ENCODE data around the gene SH3PXD2A. TPM values are rescaled to one million over a fixed set of nuclear protein-coding genes. Genes with fewer than 3 reads are reported as not detected.
"Not testable (repeated sequence)": the region's sequence is repeated elsewhere in the genome, so short reads cannot be mapped to it uniquely, and the experiment has no call there.

The SH3PXD2A gene
- total RNA-seq, 1 donor from 2014 or later: 30.3 TPM

DNA sequence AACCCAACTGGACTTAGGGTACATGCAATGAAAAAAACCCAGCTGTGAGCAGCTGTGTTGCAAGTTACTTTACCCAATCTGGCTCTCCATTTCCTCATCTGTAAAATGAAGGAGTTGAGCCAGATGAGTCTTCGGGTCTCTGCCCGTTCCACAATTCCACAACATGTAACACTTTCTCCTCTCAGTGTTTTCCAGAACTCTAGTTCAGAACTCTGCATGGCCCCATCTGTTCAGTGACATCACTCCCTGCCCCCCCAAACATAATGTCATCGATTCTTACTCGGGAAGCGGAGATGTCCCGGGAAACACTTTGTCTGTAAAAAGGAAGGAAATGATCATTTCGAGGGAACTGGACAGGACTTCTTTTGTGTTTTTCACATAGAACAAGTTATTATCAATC, 2.5 kb downstream of the SH3PXD2A start:
- H3K9ac ChIP-seq (ENCODE audit: low read depth in 1 of 3, low read length in 3 of 3): peak overlapping the region in 2 of 3 donors; percentile 73 to 87
- peaks cover 61 to 75% (median 70%) of the 10 kb centered on the region in 3 donors for H3K4me1 ChIP-seq (ENCODE audit: control insufficient read depth in 3 of 3, insufficient read depth in 3 of 3, low read length in 3 of 3)
- no peaks in the 10 kb centered on the region for H3K9me3 ChIP-seq (ENCODE audit: control insufficient read depth in 3 of 3, low read length in 3 of 3)
- H3K4me3 ChIP-seq (ENCODE audit: low read length in 3 of 3): peak overlapping the region in 1 of 3 donors; percentile 40
- no peaks in the 10 kb centered on the region for H3K27me3 ChIP-seq (ENCODE audit: control insufficient read depth in 3 of 3, insufficient read depth in 3 of 3, low read length in 3 of 3)
- H3K27ac ChIP-seq (ENCODE audit: low read depth, low read length): peak overlapping the region; percentile 83
- H3K36me3 ChIP-seq (ENCODE audit: control insufficient read depth in 3 of 3, insufficient read depth in 3 of 3, low read length in 3 of 3): no peaks in the 10 kb centered on the region

- H3K9me3 ChIP-seq (ENCODE audit: control insufficient read depth in 3 of 3, low read length in 3 of 3): no peaks in the 10 kb centered on the region
- peak overlapping the region; percentile 36 to 79 (median 73) for H3K9ac ChIP-seq (ENCODE audit: low read depth in 1 of 3, low read length in 3 of 3)
- no peaks in the 10 kb centered on the region for H3K27me3 ChIP-seq (ENCODE audit: control insufficient read depth in 3 of 3, insufficient read depth in 3 of 3, low read length in 3 of 3)
- H3K36me3 ChIP-seq (ENCODE audit: control insufficient read depth in 3 of 3, insufficient read depth in 3 of 3, low read length in 3 of 3): no peaks in the 10 kb centered on the region
- H3K27ac ChIP-seq (ENCODE audit: low read depth, low read length): peak overlapping the region; percentile 83
- peak overlapping the region; percentile 29 to 54 (median 40) for H3K4me3 ChIP-seq (ENCODE audit: low read length in 3 of 3)
- H3K4me1 ChIP-seq (ENCODE audit: control insufficient read depth in 3 of 3, insufficient read depth in 3 of 3, low read length in 3 of 3): peaks cover 61 to 76% (median 70%) of the 10 kb centered on the region in 3 donors
These were observed 3.1 kb downstream of the SH3PXD2A start for GRCh38 chr10:103852189-103852711.

DNA sequence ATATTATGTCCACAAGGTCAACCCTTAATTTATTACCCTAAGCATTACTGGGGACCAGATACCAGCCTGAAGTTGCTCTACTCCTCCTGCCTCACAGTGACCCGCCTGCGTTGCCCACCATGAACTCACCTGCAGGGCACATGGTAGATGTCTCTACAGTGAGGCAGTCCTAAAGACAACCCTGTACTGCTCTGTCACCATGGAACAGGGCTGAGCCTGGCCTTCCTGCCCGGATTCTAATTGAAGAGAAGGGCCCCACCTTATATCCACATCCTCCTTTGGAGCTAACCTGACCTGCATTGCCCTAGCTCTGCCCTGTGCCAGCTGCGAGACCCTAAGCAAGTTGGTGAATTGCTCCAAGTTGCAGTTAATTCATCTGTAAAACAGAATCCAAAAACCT, 4.1 kb downstream of the SH3PXD2A start:
- Histone ChIP-seq H3K4me1 (ENCODE audit: control insufficient read depth in 3 of 3, insufficient read depth in 3 of 3, low read length in 3 of 3) (peaks cover 68 to 81% (median 77%) of the 10 kb centered on the region in 3 donors), H3K9ac (ENCODE audit: low read depth in 1 of 3, low read length in 3 of 3) (peak overlapping the region in 1 of 3 donors; percentile 64), H3K9me3 (ENCODE audit: control insufficient read depth in 3 of 3, low read length in 3 of 3) (no peaks in the 10 kb centered on the region), H3K36me3 (ENCODE audit: control insufficient read depth in 3 of 3, insufficient read depth in 3 of 3, low read length in 3 of 3) (no peaks in the 10 kb centered on the region), H3K27ac (ENCODE audit: low read depth, low read length) (peak overlapping the region; percentile 83), H3K4me3 (ENCODE audit: low read length in 3 of 3) (peak overlapping the region in 1 of 3 donors; percentile 4), H3K27me3 (ENCODE audit: control insufficient read depth in 3 of 3, insufficient read depth in 3 of 3, low read length in 3 of 3) (no peaks in the 10 kb centered on the region)

- Histone ChIP-seq H3K27me3 (ENCODE audit: control insufficient read depth in 3 of 3, insufficient read depth in 3 of 3, low read length in 3 of 3) (no peaks in the 10 kb centered on the region), H3K4me1 (ENCODE audit: control insufficient read depth in 3 of 3, insufficient read depth in 3 of 3, low read length in 3 of 3) (peaks cover 73 to 83% (median 82%) of the 10 kb centered on the region in 3 donors), H3K9me3 (ENCODE audit: control insufficient read depth in 3 of 3, low read length in 3 of 3) (no peaks in the 10 kb centered on the region), H3K4me3 (ENCODE audit: low read length in 3 of 3) (peak overlapping the region; percentile 33 to 54 (median 40)), H3K36me3 (ENCODE audit: control insufficient read depth in 3 of 3, insufficient read depth in 3 of 3, low read length in 3 of 3) (no peaks in the 10 kb centered on the region), H3K9ac (ENCODE audit: low read depth in 1 of 3, low read length in 3 of 3) (peak overlapping the region in 2 of 3 donors; percentile 26 to 64), H3K27ac (ENCODE audit: low read depth, low read length) (peak overlapping the region; percentile 71)
These were observed 4.8 kb downstream of the SH3PXD2A start for GRCh38 chr10:103850572-103850895.

DNA sequence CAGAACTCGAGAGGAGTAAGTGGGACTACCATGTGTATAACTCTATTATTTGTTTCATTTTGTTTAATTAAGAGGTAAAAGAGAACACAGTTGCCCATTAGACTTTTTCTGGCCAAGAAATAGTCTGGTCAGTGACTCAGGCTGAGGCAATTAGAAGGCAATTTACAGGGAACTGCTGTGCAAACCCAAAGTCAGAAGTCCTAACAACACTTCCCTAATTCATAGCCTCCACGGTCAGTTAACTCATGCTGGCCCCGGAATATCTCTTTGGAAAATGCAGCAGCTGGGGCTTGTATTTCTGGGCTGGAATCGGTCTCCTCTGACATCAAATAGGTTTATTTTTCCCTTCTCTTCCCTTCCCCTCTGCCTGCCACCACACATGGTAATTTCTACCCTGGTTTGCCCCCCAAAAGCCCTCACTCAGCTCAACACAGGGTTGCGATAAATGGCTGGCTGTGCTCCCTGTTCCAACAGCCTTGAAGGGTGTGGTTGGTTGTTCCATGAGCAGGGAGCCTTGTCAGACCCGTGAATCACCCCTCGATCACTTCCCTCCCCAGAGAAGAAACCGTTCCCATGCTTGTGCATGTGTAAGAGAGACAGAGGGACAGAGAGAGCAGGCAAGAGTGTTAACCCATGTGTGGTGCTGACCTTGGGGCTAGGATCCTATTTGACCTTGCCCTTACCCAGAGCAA, 5.3 kb downstream of the SH3PXD2A start:
- peak overlapping the region; percentile 71 for H3K27ac ChIP-seq (ENCODE audit: low read depth, low read length)
- H3K4me1 ChIP-seq (ENCODE audit: control insufficient read depth in 3 of 3, insufficient read depth in 3 of 3, low read length in 3 of 3): peaks cover 77 to 85% (median 84%) of the 10 kb centered on the region in 3 donors
- peak overlapping the region; percentile 24 to 54 (median 33) for H3K4me3 ChIP-seq (ENCODE audit: low read length in 3 of 3)
- H3K27me3 ChIP-seq (ENCODE audit: control insufficient read depth in 3 of 3, insufficient read depth in 3 of 3, low read length in 3 of 3): no peaks in the 10 kb centered on the region
- no peaks in the 10 kb centered on the region for H3K36me3 ChIP-seq (ENCODE audit: control insufficient read depth in 3 of 3, insufficient read depth in 3 of 3, low read length in 3 of 3)
- no peaks in the 10 kb centered on the region for H3K9me3 ChIP-seq (ENCODE audit: control insufficient read depth in 3 of 3, low read length in 3 of 3)
- H3K9ac ChIP-seq (ENCODE audit: low read depth in 1 of 3, low read length in 3 of 3): peak overlapping the region; percentile 22 to 64 (median 26)

DNA sequence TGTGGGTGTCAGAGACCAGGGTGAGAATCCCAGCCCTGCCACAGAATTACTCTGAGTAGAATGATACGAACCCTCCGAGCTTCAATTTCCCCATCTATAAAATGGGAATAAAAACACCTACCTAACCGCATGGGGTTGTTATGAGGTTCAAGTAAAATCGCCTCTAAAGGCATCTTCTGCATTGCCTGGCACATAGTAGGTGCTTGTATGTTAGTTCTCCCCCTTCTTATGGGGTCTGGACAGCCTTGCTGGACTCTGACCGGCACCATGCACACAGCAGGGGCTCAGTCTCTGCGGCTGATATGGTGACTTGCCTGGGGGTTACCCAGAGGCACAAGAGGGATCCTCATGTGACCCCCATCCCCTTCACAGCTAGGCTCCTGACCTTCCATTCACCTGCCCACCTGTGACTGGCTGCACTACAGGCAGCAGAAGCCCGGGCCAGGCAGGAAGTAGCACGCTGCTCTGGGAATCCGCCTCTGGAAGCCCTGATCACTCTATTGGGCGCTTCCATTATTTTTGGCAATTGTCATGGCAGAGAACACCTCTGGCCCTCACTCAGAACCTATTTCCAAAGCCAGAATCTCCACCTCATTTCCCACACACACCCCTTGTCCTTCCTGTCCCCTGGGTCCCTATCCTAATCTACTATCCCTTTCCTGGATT, 6.0 kb downstream of the SH3PXD2A start:
- H3K36me3 ChIP-seq (ENCODE audit: control insufficient read depth in 3 of 3, insufficient read depth in 3 of 3, low read length in 3 of 3): no peaks in the 10 kb centered on the region
- no peaks in the 10 kb centered on the region for H3K9me3 ChIP-seq (ENCODE audit: control insufficient read depth in 3 of 3, low read length in 3 of 3)
- H3K27me3 ChIP-seq (ENCODE audit: control insufficient read depth in 3 of 3, insufficient read depth in 3 of 3, low read length in 3 of 3): no peaks in the 10 kb centered on the region
- H3K9ac ChIP-seq (ENCODE audit: low read depth in 1 of 3, low read length in 3 of 3): no peak overlapping the region
- peak overlapping the region; percentile 71 for H3K27ac ChIP-seq (ENCODE audit: low read depth, low read length)
- H3K4me1 ChIP-seq (ENCODE audit: control insufficient read depth in 3 of 3, insufficient read depth in 3 of 3, low read length in 3 of 3): peaks cover 77 to 87% (median 84%) of the 10 kb centered on the region in 3 donors
- H3K4me3 ChIP-seq (ENCODE audit: low read length in 3 of 3): no peak overlapping the region

GRCh38 chr10:103847909-103848468, 7.4 kb downstream of the SH3PXD2A start:
- Histone ChIP-seq H3K4me3 (ENCODE audit: low read length in 3 of 3) (no peak overlapping the region), H3K9ac (ENCODE audit: low read depth in 1 of 3, low read length in 3 of 3) (peak overlapping the region in 1 of 3 donors; percentile 16), H3K27ac (ENCODE audit: low read depth, low read length) (no peak overlapping the region), H3K27me3 (ENCODE audit: control insufficient read depth in 3 of 3, insufficient read depth in 3 of 3, low read length in 3 of 3) (no peaks in the 10 kb centered on the region), H3K9me3 (ENCODE audit: control insufficient read depth in 3 of 3, low read length in 3 of 3) (no peaks in the 10 kb centered on the region), H3K4me1 (ENCODE audit: control insufficient read depth in 3 of 3, insufficient read depth in 3 of 3, low read length in 3 of 3) (peaks cover 76 to 87% (median 84%) of the 10 kb centered on the region in 3 donors), H3K36me3 (ENCODE audit: control insufficient read depth in 3 of 3, insufficient read depth in 3 of 3, low read length in 3 of 3) (no peaks in the 10 kb centered on the region)

DNA sequence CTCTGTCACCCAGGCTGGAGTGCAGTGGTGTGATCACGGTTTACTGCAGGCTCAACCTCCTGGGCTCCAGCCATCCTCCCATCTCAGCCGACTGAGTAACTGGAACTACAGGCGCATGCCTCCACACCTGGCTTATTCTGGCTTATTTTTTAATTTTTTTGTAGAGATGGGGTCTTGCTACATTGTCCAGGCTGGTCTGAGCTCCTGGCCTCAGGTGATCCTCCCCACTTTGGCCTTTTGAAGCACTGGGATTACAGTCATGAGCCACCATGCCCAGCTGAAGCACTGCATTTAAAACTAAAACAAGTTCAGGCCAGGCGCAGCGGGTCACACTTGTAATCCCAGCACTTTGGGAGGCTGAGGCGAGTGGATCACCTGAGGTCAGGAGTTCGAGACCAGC, 8.0 kb downstream of the SH3PXD2A start:
- Histone ChIP-seq H3K36me3 (ENCODE audit: control insufficient read depth in 3 of 3, insufficient read depth in 3 of 3, low read length in 3 of 3) (no peaks in the 10 kb centered on the region), H3K9ac (ENCODE audit: low read depth in 1 of 3, low read length in 3 of 3) (no peak overlapping the region), H3K27me3 (ENCODE audit: control insufficient read depth in 3 of 3, insufficient read depth in 3 of 3, low read length in 3 of 3) (no peaks in the 10 kb centered on the region), H3K27ac (ENCODE audit: low read depth, low read length) (no peak overlapping the region), H3K4me3 (ENCODE audit: low read length in 3 of 3) (no peak overlapping the region), H3K9me3 (ENCODE audit: control insufficient read depth in 3 of 3, low read length in 3 of 3) (no peaks in the 10 kb centered on the region), H3K4me1 (ENCODE audit: control insufficient read depth in 3 of 3, insufficient read depth in 3 of 3, low read length in 3 of 3) (peaks cover 76 to 87% (median 79%) of the 10 kb centered on the region in 3 donors)

DNA sequence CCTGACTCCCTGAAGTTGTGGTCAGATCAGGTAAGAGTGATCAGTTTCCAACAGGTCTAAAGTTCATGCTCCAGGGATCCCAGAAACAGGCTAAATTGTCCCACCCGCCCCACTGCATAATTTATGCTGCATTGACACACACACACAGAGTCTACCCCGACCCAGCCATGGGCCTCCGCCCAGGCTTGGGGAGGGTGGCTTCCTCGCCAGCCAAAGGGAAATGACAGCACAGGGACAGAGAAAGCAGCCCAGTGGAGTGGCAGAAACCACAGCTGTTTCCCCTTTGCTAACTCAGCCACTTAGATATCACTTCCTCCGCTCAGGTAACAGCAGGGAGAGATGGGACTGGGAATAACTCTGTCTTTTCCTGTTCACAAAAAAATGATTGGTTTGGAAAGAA, 9.4 kb downstream of the SH3PXD2A start:
- Histone ChIP-seq H3K9me3 (ENCODE audit: control insufficient read depth in 3 of 3, low read length in 3 of 3) (no peaks in the 10 kb centered on the region), H3K27ac (ENCODE audit: low read depth, low read length) (peak overlapping the region; percentile 63), H3K27me3 (ENCODE audit: control insufficient read depth in 3 of 3, insufficient read depth in 3 of 3, low read length in 3 of 3) (no peaks in the 10 kb centered on the region), H3K36me3 (ENCODE audit: control insufficient read depth in 3 of 3, insufficient read depth in 3 of 3, low read length in 3 of 3) (no peaks in the 10 kb centered on the region), H3K9ac (ENCODE audit: low read depth in 1 of 3, low read length in 3 of 3) (peak overlapping the region in 2 of 3 donors; percentile 7 to 26), H3K4me1 (ENCODE audit: control insufficient read depth in 3 of 3, insufficient read depth in 3 of 3, low read length in 3 of 3) (peaks cover 70 to 82% (median 73%) of the 10 kb centered on the region in 3 donors), H3K4me3 (ENCODE audit: low read length in 3 of 3) (no peak overlapping the region)

- H3K4me1 ChIP-seq (ENCODE audit: control insufficient read depth in 3 of 3, insufficient read depth in 3 of 3, low read length in 3 of 3): peaks cover 70 to 82% (median 73%) of the 10 kb centered on the region in 3 donors
These were observed 10.0 kb downstream of the SH3PXD2A start for GRCh38 chr10:103845346-103845745.

More at GRCh38 chr10:103845346-103845745, 10.0 kb downstream of the SH3PXD2A start:
- not testable (repeated sequence) for H3K9ac ChIP-seq (ENCODE audit: low read depth in 1 of 3, low read length in 3 of 3); H3K27me3 ChIP-seq (ENCODE audit: control insufficient read depth in 3 of 3, insufficient read depth in 3 of 3, low read length in 3 of 3); H3K36me3 ChIP-seq (ENCODE audit: control insufficient read depth in 3 of 3, insufficient read depth in 3 of 3, low read length in 3 of 3); H3K9me3 ChIP-seq (ENCODE audit: control insufficient read depth in 3 of 3, low read length in 3 of 3); H3K4me3 ChIP-seq (ENCODE audit: low read length in 3 of 3)
- H3K27ac ChIP-seq (ENCODE audit: low read depth, low read length): peak overlapping the region; percentile 63
